Activated T-cell treated with anti-CD3 and anti-CD28 coated beads, Interleukin-2, amount 50 U/mL, for 4 hours (primary cell): ENCODE results near the gene ARHGAP42. TPM values are rescaled to one million over a fixed set of nuclear protein-coding genes. Genes with fewer than 3 reads are reported as not detected.

Source experiments
- ATAC-seq, 2 donors: fragments of 200-7000 bp; cut with Tn5 transposase; one replicate each; pipeline ENCODE4 v1.10.0; 2021
- DNase-seq: peaks from one replicate; pipeline ENCODE4 v3.0.0-alpha.2; 2020
- H3K27me3 Mint-ChIP-seq: one replicate; pipeline ENCODE4 v1.8.0; 2021; ENCODE audit warnings: low read depth, mixed read lengths
- H3K36me3 Mint-ChIP-seq: one replicate; pipeline ENCODE4 v1.8.0; 2022; ENCODE audit warnings: mixed read lengths; ENCODE audit not compliant: insufficient read depth
- H3K4me1 Mint-ChIP-seq: one replicate; pipeline ENCODE4 v1.8.0; 2021; ENCODE audit warnings: low read depth, mixed read lengths
- H3K4me3 Mint-ChIP-seq: one replicate; pipeline ENCODE4 v1.8.0; 2021; ENCODE audit warnings: mild to moderate bottlenecking, moderate library complexity, mixed read lengths
- H3K9me3 Mint-ChIP-seq: one replicate; pipeline ENCODE4 v1.8.0; 2021; ENCODE audit warnings: mixed read lengths
- total RNA-seq, 3 donors: library from RNA; stranded (reverse); gene quantifications; one replicate each; pipeline ENCODE4 v1.2.1, GENCODE V29; 2021

Gene ARHGAP42
- total RNA-seq, 3 donors from 2014 or later, result 0.11 to 0.35 (median 0.28) TPM

DNA sequence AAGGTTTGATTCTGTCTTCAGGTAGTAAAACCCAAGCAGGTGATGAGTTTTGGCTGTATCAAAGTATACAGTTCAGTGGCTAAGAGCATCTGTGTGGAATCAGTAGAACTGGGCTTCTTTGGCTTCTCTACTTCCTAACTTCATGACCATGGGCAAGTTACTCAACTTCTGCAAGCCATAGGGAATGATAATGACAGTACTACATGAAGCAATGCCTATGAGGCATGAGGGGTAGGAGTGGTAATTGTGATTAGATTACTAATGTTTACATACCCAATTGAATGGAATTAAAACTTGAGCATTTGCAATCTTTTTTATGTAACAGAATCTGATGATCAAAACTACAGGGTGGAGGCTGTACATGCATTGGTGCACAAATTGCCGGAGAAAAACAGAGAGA, 278.3 kb downstream of the ARHGAP42 start:
- DNase-seq (no peak), ATAC-seq (no peak)
- Mint-ChIP-seq H3K9me3 (peaks cover 15% of the 10 kb centered on the region), H3K27me3 (no peaks in the 10 kb centered on the region), H3K4me1 (no peaks in the 10 kb centered on the region), H3K4me3 (no peak overlapping the region), H3K36me3 (no peaks in the 10 kb centered on the region)

DNA sequence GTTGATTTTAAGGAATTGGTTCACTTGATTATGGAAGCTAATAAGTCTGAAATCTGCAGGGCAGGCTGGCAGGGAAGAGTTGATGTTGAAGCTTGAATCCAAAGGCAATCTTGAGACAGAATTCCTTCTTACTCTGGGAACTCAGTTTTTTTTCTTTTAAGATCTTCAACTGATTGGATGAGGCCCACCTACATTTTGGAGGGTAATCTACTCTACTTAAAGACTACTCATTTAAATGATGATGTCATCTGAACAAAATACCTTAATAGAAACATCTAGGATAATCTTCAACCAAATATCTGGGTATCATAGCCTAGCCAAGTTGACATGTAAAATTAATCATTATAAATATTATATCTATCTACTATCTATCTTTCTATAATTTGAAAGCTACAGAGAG, 279.3 kb downstream of the ARHGAP42 start:
- H3K9me3 Mint-ChIP-seq, result peaks cover 16% of the 10 kb centered on the region
- no peaks in the 10 kb centered on the region for H3K27me3 Mint-ChIP-seq
- ATAC-seq (no peak), DNase-seq (no peak)
- H3K36me3 Mint-ChIP-seq, result no peaks in the 10 kb centered on the region
- no peak overlapping the region for H3K4me3 Mint-ChIP-seq
- H3K4me1 Mint-ChIP-seq, result no peaks in the 10 kb centered on the region

DNA sequence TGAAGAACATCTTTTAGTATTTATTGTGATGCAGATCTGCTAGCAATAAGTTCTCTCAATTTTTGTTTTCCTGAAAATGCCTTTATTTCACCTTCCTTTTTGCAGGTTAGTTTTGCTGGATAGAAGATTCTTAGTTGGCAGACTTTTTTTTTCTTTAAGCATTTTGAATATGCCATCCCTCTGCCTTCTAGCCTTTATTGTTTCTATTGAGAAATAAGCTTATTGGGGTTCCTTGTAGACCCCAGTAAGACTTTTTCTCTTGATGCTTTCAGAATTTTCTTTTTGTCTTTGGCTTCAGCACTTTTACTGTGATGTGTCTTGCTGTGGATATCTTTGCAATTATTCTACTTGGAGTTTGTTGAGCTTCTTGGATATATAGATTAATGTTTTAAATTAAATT, 281.9 kb downstream of the ARHGAP42 start:
- DNase-seq, result no peak

DNA sequence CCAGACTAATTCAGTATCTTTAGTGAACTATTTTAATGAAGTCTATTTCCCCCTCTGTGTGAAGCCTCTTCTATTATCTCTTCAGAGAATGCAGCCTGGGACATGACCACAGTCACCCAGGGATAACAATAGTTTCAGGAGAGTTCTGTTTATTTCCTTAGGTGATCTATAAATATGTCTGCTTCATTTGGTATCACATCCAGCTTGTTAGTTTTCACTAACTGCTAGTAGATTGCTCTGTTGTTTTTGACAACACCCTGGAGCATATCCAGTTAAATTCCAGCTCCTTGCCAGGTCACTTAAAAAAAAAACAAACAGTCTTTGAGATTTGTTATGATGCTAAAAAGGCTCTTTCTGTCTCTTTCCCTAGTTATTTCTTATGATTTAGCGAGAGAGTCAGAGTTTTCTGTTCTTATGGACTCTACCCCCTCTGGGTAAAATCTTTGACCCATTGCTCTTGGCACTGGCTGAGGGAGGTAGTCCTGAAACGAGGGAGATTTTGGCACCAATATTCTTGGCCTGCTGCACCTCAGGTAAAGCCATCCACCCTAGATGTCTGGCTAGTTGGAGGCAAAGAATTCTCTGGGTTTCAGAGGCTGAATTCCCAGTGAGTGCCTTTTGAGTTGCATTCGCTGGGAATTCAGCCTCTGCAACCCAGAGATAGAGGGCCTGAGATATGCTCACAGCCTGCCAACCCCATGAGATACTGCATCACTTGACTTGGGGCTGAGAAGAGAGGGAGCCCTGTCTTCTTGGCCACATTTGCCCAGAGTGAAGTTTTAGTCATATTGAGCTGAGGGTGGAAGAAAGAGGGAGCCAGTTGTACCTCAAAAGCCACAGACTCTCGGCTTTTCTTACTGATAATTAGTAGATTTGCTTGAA, 283.4 kb downstream of the ARHGAP42 start:
- Mint-ChIP-seq H3K4me1 (no peaks in the 10 kb centered on the region), H3K36me3 (no peaks in the 10 kb centered on the region), H3K27me3 (no peaks in the 10 kb centered on the region), H3K4me3 (no peak overlapping the region), H3K9me3 (peaks cover 17% of the 10 kb centered on the region)
- DNase-seq (no peak), ATAC-seq (no peak)

More for the DNA sequence above, 281.9 kb downstream of the ARHGAP42 start:
- Mint-ChIP-seq H3K4me1 (no peaks in the 10 kb centered on the region), H3K36me3 (no peaks in the 10 kb centered on the region), H3K4me3 (no peak overlapping the region), H3K27me3 (no peaks in the 10 kb centered on the region), H3K9me3 (peaks cover 20% of the 10 kb centered on the region)
- ATAC-seq, result no peak

DNA sequence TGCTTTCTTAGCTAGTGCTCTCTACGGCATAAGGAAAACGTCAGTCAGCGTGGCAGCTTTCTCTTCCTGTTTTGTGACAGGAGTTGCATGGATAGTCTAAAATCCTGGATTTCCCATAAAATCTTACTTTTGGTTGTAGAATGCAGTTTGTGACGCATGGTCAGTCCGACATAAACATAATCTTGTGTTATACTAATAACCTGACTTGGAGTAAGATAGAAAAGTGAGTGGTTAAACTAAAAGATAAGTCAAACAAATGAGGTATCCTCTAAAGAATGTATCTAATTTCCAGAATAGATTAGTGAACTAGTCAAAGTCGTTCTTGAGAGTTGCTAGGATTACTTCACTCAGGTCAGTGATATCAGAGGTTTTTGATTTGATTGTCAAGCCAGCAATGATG, 285.0 kb downstream of the ARHGAP42 start:
- DNase-seq (no peak), ATAC-seq (no peak)
- no peaks in the 10 kb centered on the region for H3K4me1 Mint-ChIP-seq
- H3K4me3 Mint-ChIP-seq, result no peak overlapping the region
- peaks cover 17% of the 10 kb centered on the region for H3K9me3 Mint-ChIP-seq
- no peaks in the 10 kb centered on the region for H3K27me3 Mint-ChIP-seq
- H3K36me3 Mint-ChIP-seq, result no peaks in the 10 kb centered on the region

GRCh38 chr11:100978442-100978841, 291.4 kb downstream of the ARHGAP42 start:
- Mint-ChIP-seq H3K27me3 (no peaks in the 10 kb centered on the region), H3K9me3 (peaks cover 3% of the 10 kb centered on the region), H3K4me3 (no peak overlapping the region), H3K36me3 (no peaks in the 10 kb centered on the region), H3K4me1 (no peaks in the 10 kb centered on the region)
- DNase-seq (no peak), ATAC-seq (no peak)

DNA sequence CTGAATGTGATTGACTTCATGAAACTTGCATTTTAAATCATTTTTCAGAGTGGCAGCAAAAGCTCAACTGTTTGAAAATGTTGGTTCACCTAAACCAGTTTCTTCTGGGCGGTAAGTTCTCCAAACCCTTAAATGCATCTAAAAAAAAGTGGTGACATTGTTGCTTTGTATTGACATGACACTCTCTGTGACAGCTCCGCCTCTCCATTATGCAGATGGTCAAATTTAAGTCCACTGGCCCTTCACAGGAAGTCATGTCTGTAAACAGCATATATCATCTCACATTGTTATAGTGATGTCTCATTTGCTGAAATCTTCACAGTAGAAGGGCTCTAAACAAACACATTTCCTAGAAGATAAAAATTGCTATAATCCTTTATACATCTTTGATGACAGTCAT, 291.9 kb downstream of the ARHGAP42 start:
- H3K4me3 Mint-ChIP-seq, result no peak overlapping the region
- ATAC-seq (no peak), DNase-seq (no peak)
- H3K9me3 Mint-ChIP-seq, result peaks cover 3% of the 10 kb centered on the region
- H3K36me3 Mint-ChIP-seq, result no peaks in the 10 kb centered on the region
- H3K4me1 Mint-ChIP-seq, result no peaks in the 10 kb centered on the region
- no peaks in the 10 kb centered on the region for H3K27me3 Mint-ChIP-seq

- Mint-ChIP-seq H3K36me3 (no peaks in the 10 kb centered on the region), H3K4me3 (no peak overlapping the region), H3K9me3 (peaks cover 3% of the 10 kb centered on the region), H3K4me1 (no peaks in the 10 kb centered on the region), H3K27me3 (no peaks in the 10 kb centered on the region)
- no peak for DNase-seq
- ATAC-seq, result no peak
Measured at GRCh38 chr11:100980156-100980555, 293.1 kb downstream of the ARHGAP42 start.

GRCh38 chr11:100981196-100981824, 294.2 kb downstream of the ARHGAP42 start:
- no peak for DNase-seq
- Mint-ChIP-seq H3K36me3 (no peaks in the 10 kb centered on the region), H3K9me3 (peaks cover 3% of the 10 kb centered on the region), H3K4me3 (no peak overlapping the region), H3K27me3 (no peaks in the 10 kb centered on the region), H3K4me1 (no peaks in the 10 kb centered on the region)
- no peak for ATAC-seq

- Mint-ChIP-seq H3K36me3 (no peaks in the 10 kb centered on the region), H3K27me3 (no peaks in the 10 kb centered on the region), H3K4me3 (no peak overlapping the region), H3K9me3 (peaks cover 3% of the 10 kb centered on the region), H3K4me1 (no peaks in the 10 kb centered on the region)
- no peak for ATAC-seq
- DNase-seq, result no peak
Measured at GRCh38 chr11:100984668-100985067, 297.6 kb downstream of the ARHGAP42 start.

GRCh38 chr11:100990931-100991330, 303.8 kb downstream of the ARHGAP42 start:
- Mint-ChIP-seq H3K36me3 (no peaks in the 10 kb centered on the region), H3K4me1 (no peaks in the 10 kb centered on the region), H3K9me3 (no peaks in the 10 kb centered on the region), H3K4me3 (no peak overlapping the region), H3K27me3 (no peaks in the 10 kb centered on the region)
- no peak for DNase-seq
- ATAC-seq, result no peak

- no peaks in the 10 kb centered on the region for H3K36me3 Mint-ChIP-seq
- H3K4me3 Mint-ChIP-seq, result no peak overlapping the region
- no peaks in the 10 kb centered on the region for H3K27me3 Mint-ChIP-seq
- ATAC-seq, result no peak
- DNase-seq, result no peak
- H3K4me1 Mint-ChIP-seq, result no peaks in the 10 kb centered on the region
- no peaks in the 10 kb centered on the region for H3K9me3 Mint-ChIP-seq
Measured at GRCh38 chr11:100991541-100991940, 304.5 kb downstream of the ARHGAP42 start.

DNA sequence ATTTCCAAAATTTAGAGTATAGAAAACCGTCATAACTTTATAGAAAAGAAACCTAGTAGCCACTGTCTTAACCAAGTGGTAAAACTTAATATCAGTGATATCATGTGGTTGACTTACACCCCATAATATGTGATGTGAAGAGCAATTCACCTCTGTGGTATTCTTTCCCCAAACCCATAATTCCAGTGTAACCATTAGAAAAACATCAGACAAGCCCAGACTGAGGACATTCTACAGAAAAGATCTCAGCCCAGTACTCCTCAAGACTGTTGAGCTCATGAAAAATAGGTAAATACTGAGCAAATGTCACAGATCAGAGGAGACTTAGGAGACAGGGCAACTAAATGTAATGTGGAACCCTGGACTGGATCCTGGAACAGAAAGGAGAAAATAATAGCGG, 307.9 kb downstream of the ARHGAP42 start:
- no peak for DNase-seq
- no peaks in the 10 kb centered on the region for H3K27me3 Mint-ChIP-seq
- no peak overlapping the region for H3K4me3 Mint-ChIP-seq
- H3K4me1 Mint-ChIP-seq, result no peaks in the 10 kb centered on the region
- ATAC-seq, result no peak
- peaks cover 12% of the 10 kb centered on the region for H3K9me3 Mint-ChIP-seq
- H3K36me3 Mint-ChIP-seq, result no peaks in the 10 kb centered on the region

DNA sequence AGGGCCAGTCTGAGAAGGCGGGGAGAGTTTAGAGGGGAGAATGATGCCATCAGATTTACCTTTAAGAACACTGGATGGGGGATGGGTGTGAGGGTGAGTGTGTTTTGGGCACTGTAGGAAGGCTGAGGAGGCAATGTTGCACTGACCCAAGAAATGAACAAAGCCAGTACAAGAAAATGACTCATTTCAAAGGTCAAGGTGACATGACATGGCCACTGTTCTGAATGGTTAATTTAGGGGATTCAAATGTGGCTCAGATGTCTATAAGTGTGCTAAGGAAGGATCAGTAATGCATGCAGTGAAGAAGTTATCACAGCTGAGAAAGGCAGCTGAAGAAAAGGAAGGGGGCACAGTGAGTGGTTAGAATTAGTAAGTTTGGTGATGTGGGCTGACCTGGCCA, 312.7 kb downstream of the ARHGAP42 start:
- H3K4me1 Mint-ChIP-seq, result no peaks in the 10 kb centered on the region
- no peaks in the 10 kb centered on the region for H3K27me3 Mint-ChIP-seq
- H3K36me3 Mint-ChIP-seq, result no peaks in the 10 kb centered on the region
- ATAC-seq, result no peak
- DNase-seq, result no peak
- no peak overlapping the region for H3K4me3 Mint-ChIP-seq
- peaks cover 12% of the 10 kb centered on the region for H3K9me3 Mint-ChIP-seq

DNA sequence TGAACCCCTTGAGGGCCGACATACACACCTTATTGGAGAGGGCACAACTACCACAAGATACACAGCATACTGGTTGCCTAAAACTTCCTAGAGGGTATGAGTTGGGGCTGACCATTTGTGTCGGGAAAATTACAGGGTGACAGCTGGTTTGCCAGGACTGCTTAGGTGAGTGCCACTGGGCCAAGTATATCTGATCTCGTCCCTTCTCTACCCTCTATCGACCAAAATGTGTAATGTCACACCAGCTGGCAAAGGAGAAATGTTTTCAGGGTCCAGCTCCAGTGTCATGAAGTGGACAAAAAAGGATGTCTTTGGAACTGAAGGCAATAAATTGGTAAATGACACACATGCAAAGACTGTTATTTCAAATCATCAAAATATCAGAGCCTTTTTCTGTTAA, 316.4 kb downstream of the ARHGAP42 start:
- Mint-ChIP-seq H3K27me3 (no peaks in the 10 kb centered on the region), H3K9me3 (peaks cover 8% of the 10 kb centered on the region), H3K4me3 (no peak overlapping the region), H3K4me1 (no peaks in the 10 kb centered on the region), H3K36me3 (no peaks in the 10 kb centered on the region)
- ATAC-seq (no peak), DNase-seq (no peak)
